ENCODE results near the gene KLHL6.

DNA sequence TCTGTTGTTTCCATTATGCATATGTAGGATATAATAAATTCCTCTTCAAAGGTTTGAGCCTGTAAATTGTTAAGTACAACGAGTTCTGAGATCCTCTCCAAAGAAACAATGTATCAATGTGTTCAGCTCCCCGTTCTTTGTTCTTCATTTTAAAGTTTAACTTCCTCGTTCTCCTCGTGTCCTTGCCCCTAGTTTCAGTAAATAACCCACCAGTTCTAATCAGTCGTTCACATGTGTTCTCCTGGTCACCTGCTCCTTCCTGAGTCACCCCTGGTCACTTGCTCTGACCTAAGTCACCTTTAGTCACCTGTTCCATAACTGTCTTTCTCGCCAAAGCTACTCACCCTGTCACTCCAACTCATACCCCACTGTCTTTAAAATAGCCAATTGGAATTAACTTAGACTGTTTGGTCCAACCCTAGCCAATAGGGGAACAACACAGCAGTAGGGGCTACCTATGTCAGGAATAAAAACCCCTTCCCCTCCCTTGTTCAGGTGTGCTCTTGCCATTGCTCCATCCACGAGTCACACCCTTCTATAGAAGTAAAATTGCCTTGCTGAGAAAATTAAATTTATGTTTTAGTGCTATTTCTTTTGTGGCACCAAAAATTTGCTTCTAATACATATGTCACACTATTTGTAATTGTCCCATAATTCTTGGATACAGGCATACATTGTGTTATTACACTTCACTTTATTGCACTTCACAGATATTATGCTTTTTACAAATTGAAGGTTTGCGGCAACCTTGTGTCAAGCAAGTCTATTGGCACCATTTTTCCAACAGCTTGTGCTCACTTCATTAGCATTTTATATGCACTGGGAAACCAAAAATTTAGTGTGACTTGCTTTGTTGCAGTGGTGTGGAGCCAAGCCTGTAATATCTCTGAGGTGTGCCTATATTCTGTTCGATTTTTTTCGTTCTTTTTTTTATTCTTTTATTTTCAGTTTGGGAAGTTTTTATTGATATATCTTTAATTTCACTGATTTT is 111.8 kb downstream of the KLHL6 start:
- TF ChIP-seq, protein P1, sequence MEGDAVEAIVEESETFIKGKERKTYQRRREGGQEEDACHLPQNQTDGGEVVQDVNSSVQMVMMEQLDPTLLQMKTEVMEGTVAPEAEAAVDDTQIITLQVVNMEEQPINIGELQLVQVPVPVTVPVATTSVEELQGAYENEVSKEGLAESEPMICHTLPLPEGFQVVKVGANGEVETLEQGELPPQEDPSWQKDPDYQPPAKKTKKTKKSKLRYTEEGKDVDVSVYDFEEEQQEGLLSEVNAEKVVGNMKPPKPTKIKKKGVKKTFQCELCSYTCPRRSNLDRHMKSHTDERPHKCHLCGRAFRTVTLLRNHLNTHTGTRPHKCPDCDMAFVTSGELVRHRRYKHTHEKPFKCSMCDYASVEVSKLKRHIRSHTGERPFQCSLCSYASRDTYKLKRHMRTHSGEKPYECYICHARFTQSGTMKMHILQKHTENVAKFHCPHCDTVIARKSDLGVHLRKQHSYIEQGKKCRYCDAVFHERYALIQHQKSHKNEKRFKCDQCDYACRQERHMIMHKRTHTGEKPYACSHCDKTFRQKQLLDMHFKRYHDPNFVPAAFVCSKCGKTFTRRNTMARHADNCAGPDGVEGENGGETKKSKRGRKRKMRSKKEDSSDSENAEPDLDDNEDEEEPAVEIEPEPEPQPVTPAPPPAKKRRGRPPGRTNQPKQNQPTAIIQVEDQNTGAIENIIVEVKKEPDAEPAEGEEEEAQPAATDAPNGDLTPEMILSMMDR (IDR thresholded peaks at IDR 0.05) = no peak
- no peak for TF ChIP-seq ZFX (IDR thresholded peaks at IDR 0.05; ENCODE audit: borderline replicate concordance)
